HG02623 (cell line): ENCODE measurements around the gene TRIM62.
A peak's percentile ranks its signal among the peaks of the same experiment; 100 is the strongest.
"Not testable (repeated sequence)": the region's sequence is repeated elsewhere in the genome, so short reads cannot be mapped to it uniquely, and the experiment has no call there.

Experiments used
- ATAC-seq: cut with Tn5 transposase; IDR thresholded peaks from one replicate; pipeline ENCODE4 v1.9.1; 2021; ENCODE audit warnings: moderate library complexity; ENCODE audit not compliant: unreplicated experiment

TRIM62 gene

DNA sequence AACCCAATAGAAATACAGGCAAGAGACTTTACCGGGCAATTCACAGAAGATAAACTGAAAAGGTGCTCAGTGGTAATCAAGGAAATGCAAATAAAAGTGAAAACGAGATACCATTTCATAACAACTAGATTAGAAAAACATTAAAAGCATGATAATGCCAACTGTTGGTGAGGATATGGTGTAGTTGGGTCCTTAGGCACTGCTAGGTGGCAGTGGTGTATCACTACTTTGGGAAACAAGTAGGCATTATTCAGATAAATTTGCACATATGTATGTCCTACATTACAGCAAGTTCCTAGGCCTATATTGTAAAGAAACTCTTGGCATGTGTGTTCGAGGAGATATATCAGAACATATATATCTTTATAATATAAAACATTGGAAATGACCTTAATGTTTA is 69.9 kb downstream of the TRIM62 start:
- ATAC-seq: no peak

DNA sequence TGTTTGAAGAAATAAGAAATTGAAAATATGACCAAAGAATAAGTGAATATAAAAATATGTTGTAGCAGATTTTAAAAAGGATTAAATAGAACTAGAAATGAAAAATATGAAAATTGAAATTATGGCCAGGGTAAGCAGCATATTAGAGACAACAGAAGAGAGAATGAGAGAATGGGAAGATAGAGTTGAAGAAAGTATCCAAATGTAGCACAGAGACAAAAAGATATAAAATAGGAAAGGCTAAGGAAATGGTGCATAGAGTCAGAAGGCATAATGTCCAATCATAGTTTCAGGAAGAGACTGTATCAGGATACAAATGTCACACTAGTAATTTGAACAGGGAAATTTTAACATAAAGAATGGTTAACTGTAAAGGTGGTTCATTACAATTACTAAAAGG is 71.4 kb downstream of the TRIM62 start:
- ATAC-seq: no peak

DNA sequence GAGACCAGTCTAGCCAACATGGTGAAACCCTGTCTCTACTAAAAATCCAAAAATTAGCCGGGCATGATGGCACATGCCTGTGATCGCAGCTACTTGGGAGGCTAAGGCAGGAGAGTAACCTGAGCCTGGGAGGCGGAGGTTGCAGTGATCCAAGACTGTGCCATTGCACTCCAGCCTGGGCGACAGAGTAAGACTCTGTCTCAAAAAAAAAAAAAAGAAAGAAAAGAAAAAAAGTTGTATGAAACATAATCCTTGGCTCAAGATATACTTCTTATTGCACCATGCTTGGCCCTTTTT is 81.8 kb downstream of the TRIM62 start:
- ATAC-seq: not testable (repeated sequence)

DNA sequence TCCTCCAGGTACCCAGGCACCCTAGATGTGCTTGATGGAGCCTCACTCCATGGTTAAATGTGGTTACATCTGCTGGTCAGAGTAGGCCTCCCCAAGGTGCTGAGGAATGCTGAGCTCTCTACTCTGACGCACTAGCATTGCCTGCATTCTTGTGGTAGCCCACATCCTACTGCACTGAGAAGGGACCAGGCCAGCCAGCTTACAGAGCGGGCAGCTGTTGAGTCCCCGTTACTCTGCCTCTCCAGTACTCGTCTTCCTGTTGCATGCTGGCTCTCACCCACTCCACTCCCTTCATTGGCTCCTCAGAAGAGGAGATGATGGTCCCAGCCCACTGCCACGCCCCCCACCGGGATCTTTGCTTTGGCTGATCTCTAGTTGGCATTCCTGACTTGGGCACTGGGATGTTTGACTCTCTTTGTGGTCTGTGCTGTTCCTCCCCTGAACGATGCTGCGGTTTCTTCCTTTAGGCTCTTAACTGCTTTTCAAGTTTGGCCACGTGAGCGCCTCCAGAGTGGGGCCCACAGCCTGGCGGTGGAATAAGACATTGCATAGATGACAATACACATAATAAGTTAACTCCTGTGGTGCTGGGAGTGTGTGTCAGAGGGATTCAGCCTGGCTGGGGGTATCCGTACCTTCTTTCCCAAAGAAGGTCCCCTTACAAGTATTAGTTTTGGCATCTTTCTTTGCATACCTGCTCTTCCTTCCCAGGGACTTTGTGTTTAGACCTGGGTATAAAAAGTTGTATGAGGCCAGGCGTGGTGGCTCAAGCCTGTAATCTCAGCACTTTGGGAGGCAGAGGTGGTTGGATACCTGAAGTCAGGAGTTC is 82.3 kb downstream of the TRIM62 start:
- peak; percentile 37 for ATAC-seq

DNA sequence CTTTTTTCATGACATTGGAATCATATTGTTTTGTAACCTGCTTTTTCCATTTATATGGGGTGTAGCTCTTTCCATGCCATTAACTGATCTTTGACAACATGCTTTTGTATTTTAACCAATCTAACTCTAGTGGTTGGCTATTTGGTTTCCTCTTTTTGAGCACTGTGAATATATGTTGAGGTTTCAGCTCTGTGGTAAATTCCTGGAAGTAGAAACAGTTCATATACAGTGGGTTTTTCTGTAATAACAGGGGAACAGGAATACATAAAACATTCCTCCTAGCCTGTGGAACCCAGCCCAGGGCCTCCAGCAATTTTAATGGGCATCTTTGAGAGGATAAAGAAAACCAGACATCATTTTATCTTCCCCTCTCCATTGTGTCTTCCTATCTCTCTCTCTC is 83.5 kb downstream of the TRIM62 start:
- ATAC-seq: no peak

DNA sequence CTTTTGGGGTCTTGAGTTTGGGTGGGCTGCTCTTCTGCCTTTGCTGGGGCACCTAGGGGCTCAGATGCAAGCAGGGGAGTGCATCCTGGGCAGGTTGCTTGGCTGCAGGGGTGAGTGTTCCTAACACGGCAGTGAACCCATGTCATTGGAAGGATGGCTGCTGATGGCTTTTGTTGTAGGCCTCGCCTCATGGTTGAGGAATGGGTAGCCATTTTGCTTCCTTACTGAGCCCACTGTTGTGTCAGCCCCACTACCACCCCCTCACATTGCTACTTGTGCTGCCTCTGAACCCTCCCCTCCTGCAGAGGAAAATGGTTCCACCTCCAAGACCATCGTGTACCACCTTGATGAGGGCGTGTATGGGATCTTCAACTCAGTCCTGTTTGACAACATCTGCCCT is 84.1 kb downstream of the TRIM62 start:
- ATAC-seq: no peak

DNA sequence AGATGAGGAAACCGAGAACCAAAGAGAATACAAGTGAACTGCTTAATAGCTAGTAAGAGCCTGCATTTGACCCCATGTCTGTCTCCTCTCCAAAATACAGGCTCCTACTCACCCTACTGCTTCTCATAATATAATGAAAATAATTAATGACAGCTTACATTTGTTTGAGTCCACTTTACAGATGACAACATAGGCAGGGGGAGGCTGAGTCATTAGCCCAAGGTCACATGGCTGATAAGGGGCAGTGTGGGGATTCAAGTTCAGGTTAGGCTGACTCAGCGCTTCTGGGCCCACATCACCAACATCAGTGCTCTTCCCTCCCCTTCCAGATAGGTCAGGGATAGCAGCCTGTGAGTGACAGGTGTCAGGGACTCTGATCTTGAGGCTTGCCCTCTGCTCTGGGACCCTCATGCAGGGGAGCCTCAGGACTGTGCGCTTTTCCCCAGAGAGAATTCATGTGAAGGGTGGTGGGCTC is 84.7 kb downstream of the TRIM62 start:
- no peak for ATAC-seq

DNA sequence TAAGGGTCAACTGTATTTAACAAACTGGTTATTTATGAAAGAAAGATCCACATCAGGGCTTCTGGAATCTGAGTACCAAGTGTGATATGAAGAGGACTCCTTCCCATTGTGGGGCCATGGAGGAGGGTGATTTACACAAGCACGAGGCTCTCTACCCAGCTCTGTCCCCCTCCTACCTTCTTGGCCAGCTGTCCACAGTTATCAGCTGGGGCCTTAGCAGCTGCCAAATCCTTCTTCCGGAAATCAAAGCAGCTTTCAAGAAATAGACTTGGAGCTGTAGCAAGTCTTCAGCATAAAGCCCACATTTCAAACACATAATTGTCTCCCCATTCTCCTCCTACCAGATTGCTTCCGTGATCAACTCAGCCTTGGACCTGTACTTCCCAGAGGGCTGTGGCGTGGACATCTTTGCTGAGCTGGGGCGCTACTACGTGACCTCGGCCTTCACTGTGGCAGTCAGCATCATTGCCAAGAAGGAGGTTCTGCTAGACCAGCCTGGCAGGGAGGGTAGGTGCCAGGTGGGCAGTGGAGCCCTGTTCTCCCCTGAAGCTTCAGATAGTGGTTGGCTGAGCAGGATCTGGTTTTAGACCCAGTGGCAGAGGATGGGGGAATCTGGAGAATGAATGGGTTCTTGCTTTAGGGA is 85.4 kb downstream of the TRIM62 start:
- no peak for ATAC-seq
